GM23338 (cell line): ENCODE results near the gene PHYKPL. TPM values are rescaled to one million over a fixed set of nuclear protein-coding genes. Genes with fewer than 3 reads are reported as not detected.

ENCODE experiments used
- ATAC-seq: fragments of 200-7000 bp; cut with Tn5 transposase; 3 replicates; pipeline ENCODE4 v1.9.1; 2020
- DNase-seq: peaks from one replicate; pipeline ENCODE4 v3.0.0-alpha.2; 2015; ENCODE audit warnings: low spot score
- H2AFZ ChIP-seq: fragments of 200-600 bp; sonication (generic); 2 replicates; pipeline ENCODE4 v1.8.0; 2016; ENCODE audit warnings: antibody characterized with exemption, mild to moderate bottlenecking, moderate library complexity
- H3F3A ChIP-seq: fragments of 200-600 bp; sonication (generic); replicated peaks from 2 replicates; pipeline ENCODE4 v1.8.0; 2017; ENCODE audit warnings: antibody characterized with exemption, mixed run types, low read depth
- H3K27ac ChIP-seq: fragments of 200-600 bp; sonication (generic); 2 replicates; pipeline ENCODE4 v1.6.1; 2016; ENCODE audit warnings: low read depth
- H3K27me3 ChIP-seq: fragments of 200-600 bp; sonication (generic); 2 replicates; pipeline ENCODE4 v1.8.0; 2016; ENCODE audit warnings: mild to moderate bottlenecking, mixed run types, moderate library complexity; ENCODE audit not compliant: insufficient read depth
- H3K36me3 ChIP-seq: fragments of 200-600 bp; sonication (generic); 2 replicates; pipeline ENCODE4 v1.8.0; 2016; ENCODE audit warnings: mild to moderate bottlenecking; ENCODE audit not compliant: insufficient read depth
- H3K4me1 ChIP-seq: fragments of 200-600 bp; sonication (generic); 2 replicates; pipeline ENCODE4 v1.8.0; 2016; ENCODE audit warnings: mild to moderate bottlenecking, moderate library complexity; ENCODE audit not compliant: insufficient read depth
- H3K4me2 ChIP-seq: fragments of 200-600 bp; sonication (generic); 2 replicates; pipeline ENCODE4 v1.7.1; 2017; ENCODE audit warnings: mixed run types
- H3K4me3 ChIP-seq: fragments of 200-600 bp; sonication (generic); 2 replicates; pipeline ENCODE4 v1.6.1; 2016; ENCODE audit warnings: mixed run types
- H3K79me2 ChIP-seq: fragments of 200-600 bp; sonication (generic); replicated peaks from 2 replicates; pipeline ENCODE4 v1.8.0; 2017; ENCODE audit warnings: mild to moderate bottlenecking; ENCODE audit not compliant: insufficient read depth
- H3K9me2 ChIP-seq: fragments of 200-600 bp; sonication (generic); 2 replicates; pipeline ENCODE4 v1.8.0; 2017; ENCODE audit not compliant: insufficient read depth
- H4K20me1 ChIP-seq: fragments of 200-600 bp; sonication (generic); replicated peaks from 2 replicates; pipeline ENCODE4 v1.8.0; 2017; ENCODE audit warnings: mild to moderate bottlenecking; ENCODE audit not compliant: insufficient read depth
- H3K27ac Mint-ChIP-seq: 2 replicates; pipeline ENCODE4 v1.8.0; 2020; ENCODE audit warnings: inconsistent platforms, mild to moderate bottlenecking, moderate library complexity, mixed read lengths
- H3K27me3 Mint-ChIP-seq: 3 replicates; pipeline ENCODE4 v1.8.0; 2022; ENCODE audit warnings: low read depth, mild to moderate bottlenecking, moderate library complexity, mixed read lengths, inconsistent platforms; ENCODE audit not compliant: insufficient read depth, poor library complexity
- H3K36me3 Mint-ChIP-seq: 3 replicates; pipeline ENCODE4 v1.8.0; 2021; ENCODE audit warnings: low read depth, mild to moderate bottlenecking, inconsistent platforms, moderate library complexity, mixed read lengths
- H3K4me1 Mint-ChIP-seq: 3 replicates; pipeline ENCODE4 v1.8.0; 2020; ENCODE audit warnings: mild to moderate bottlenecking, inconsistent platforms, mixed read lengths
- H3K4me3 Mint-ChIP-seq: 3 replicates; pipeline ENCODE4 v1.8.0; 2021; ENCODE audit warnings: moderate library complexity, mild to moderate bottlenecking, inconsistent platforms, mixed read lengths
- H3K9me3 Mint-ChIP-seq: 3 replicates; pipeline ENCODE4 v1.8.0; 2020; ENCODE audit warnings: moderate library complexity, mild to moderate bottlenecking, inconsistent platforms, mixed read lengths
- CREB1 ChIP-seq: fragments of 250-450 bp; sonication (Bioruptor Pico); IDR thresholded peaks from 2 replicates; pipeline ENCODE4 v1.5.0; 2020; ENCODE audit warnings: low read depth, mild to moderate bottlenecking, moderate library complexity
- EZH2 ChIP-seq: fragments of 200-600 bp; sonication (generic); IDR thresholded peaks from one replicate; pipeline ENCODE4 v1.8.0; 2017; ENCODE audit warnings: antibody characterized with exemption, mild to moderate bottlenecking, low read depth; ENCODE audit not compliant: unreplicated experiment
- EZH2phosphoT487 ChIP-seq: fragments of 200-600 bp; sonication (generic); IDR thresholded peaks from one replicate; pipeline ENCODE4 v1.8.1; 2018; ENCODE audit warnings: antibody characterized with exemption; ENCODE audit not compliant: unreplicated experiment
- JUNB ChIP-seq: IDR thresholded peaks from one replicate; pipeline ENCODE4 v1.6.1; 2016; ENCODE audit warnings: antibody characterized with exemption; ENCODE audit not compliant: unreplicated experiment
- POLR2AphosphoS5 ChIP-seq: IDR thresholded peaks from 2 replicates; pipeline ENCODE4 v1.6.1; 2016; ENCODE audit warnings: antibody characterized with exemption, low read depth
- REST ChIP-seq: IDR thresholded peaks from one replicate; pipeline ENCODE4 v1.6.1; 2018; ENCODE audit warnings: antibody characterized with exemption; ENCODE audit not compliant: unreplicated experiment
- STAT1 ChIP-seq: IDR thresholded peaks from one replicate; pipeline ENCODE4 v1.6.1; 2016; ENCODE audit warnings: antibody characterized with exemption; ENCODE audit not compliant: unreplicated experiment
- ZNF114 ChIP-seq: fragments of 250-450 bp; sonication (Bioruptor Pico); IDR thresholded peaks from 2 replicates; pipeline ENCODE4 v1.5.0; 2020; ENCODE audit warnings: mild to moderate bottlenecking, moderate library complexity
- ZNF331 ChIP-seq: fragments of 250-450 bp; sonication (Bioruptor Pico); IDR thresholded peaks from 2 replicates; pipeline ENCODE4 v1.5.0; 2020; ENCODE audit warnings: low read depth, mild to moderate bottlenecking, moderate library complexity
- polyA plus RNA-seq: library from polyadenylated mRNA; unstranded; fragments of >200 nt; fragmentation: Nextera tagmentation; extraction: Ambion mirVana; gene quantifications from 2 replicates; pipeline ENCODE4 v1.2.1, GENCODE V29; 2016
- total RNA-seq: library from RNA; depleted of rRNA; stranded (reverse); fragments of >200 nt; shearing (Covaris generic); gene quantifications from 2 replicates; pipeline ENCODE4 v1.2.3, GENCODE V29; 2014
- TF ChIP-seq, protein P1 (sequence below): fragments of 250-450 bp; sonication (Bioruptor Pico); IDR thresholded peaks from 2 replicates; pipeline ENCODE4 v1.5.0; 2020; ENCODE audit warnings: mild to moderate bottlenecking, moderate library complexity
- TF ChIP-seq, protein P2 (sequence below), 2 experiments: fragments of 200-600 bp in 1 of 2; sonication (generic) in 1 of 2; conservative IDR thresholded peaks; 2 replicates each; pipeline versions ENCODE4 v1.5.1 to v1.6.1; 2016 to 2017; ENCODE audit warnings: antibody characterized with exemption in 2 of 2, low read depth in 2 of 2, mild to moderate bottlenecking in 2 of 2, moderate library complexity in 1 of 2

PHYKPL gene
- total and polyA plus RNA-seq, 2 experiments from 2014 or later, result 15.9 to 20.8 TPM

- Histone ChIP-seq H3F3A (peaks cover 10% of the 10 kb centered on the region), H3K4me3 (no peak overlapping the region), H3K4me1 (no peaks in the 10 kb centered on the region; the same call in 1 of the 2 replicates), H3K36me3 (no peaks in the 10 kb centered on the region), H3K79me2 (peaks cover under 1% of the 10 kb centered on the region; the same call in 1 of the 2 replicates), H2AFZ (no peak overlapping the region), H3K27ac (no peak overlapping the region), H4K20me1 (no peaks in the 10 kb centered on the region), H3K4me2 (no peak overlapping the region), H3K9me2 (no peaks in the 10 kb centered on the region), H3K27me3 (no peaks in the 10 kb centered on the region)
- TF ChIP-seq POLR2AphosphoS5, result no peak
- no peak for TF ChIP-seq EZH2
- no peak for TF ChIP-seq JUNB
- no peak for TF ChIP-seq EZH2phosphoT487
- TF ChIP-seq ZNF331 (CRISPR knock-in tag), result no peak
- TF ChIP-seq ZNF114, result no peak
- no peak for TF ChIP-seq REST
- TF ChIP-seq CREB1 (CRISPR knock-in tag), result no peak
- peaks cover 33% of the 10 kb centered on the region for H3K27me3 Mint-ChIP-seq
- no peak overlapping the region for H3K27ac Mint-ChIP-seq
- peaks cover under 1% of the 10 kb centered on the region; the same call in 2 of the 3 replicates for H3K36me3 Mint-ChIP-seq
- no peak for ATAC-seq
- H3K4me1 Mint-ChIP-seq, result peaks cover 15% of the 10 kb centered on the region
- H3K4me3 Mint-ChIP-seq, result no peak overlapping the region
- no peak for DNase-seq
- H3K9me3 Mint-ChIP-seq, result no peaks in the 10 kb centered on the region; the same call in 2 of the 3 replicates
Measured at GRCh38 chr5:178236679-178237078, 4.1 kb upstream of the PHYKPL start.

DNA sequence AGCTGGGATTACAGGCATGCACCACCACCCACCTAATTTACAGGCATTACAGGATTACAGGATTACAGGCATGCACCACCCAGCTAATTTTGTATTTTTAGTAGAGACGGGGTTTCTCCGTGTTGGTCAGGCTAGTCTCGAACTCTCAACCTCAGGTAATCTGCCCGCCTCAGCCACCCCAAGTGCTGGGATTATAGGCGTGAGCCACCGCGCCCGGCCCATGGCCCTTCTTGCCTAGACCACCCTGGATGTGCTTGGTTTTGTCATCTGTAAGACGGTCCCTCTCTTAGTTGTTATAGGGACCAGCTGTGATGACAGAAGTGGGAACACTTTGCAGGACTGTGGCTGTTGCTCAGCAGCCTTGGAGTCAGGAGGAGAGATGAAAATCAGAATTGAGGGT lies 3.5 kb upstream of the PHYKPL start:
- H3K9me3 Mint-ChIP-seq, result no peaks in the 10 kb centered on the region; the same call in 2 of the 3 replicates
- H3K79me2 ChIP-seq, result peaks cover 6% of the 10 kb centered on the region; the same call in 1 of the 2 replicates
- DNase-seq (no peak), ATAC-seq (no peak)
- no peak overlapping the region for H2AFZ ChIP-seq
- H3K27ac ChIP-seq, result no peak overlapping the region
- peaks cover 21% of the 10 kb centered on the region for H3K4me1 Mint-ChIP-seq
- H3K4me1 ChIP-seq, result peaks cover 5% of the 10 kb centered on the region; the same call in 1 of the 2 replicates
- no peaks in the 10 kb centered on the region for H4K20me1 ChIP-seq
- no peak overlapping the region for H3K4me3 Mint-ChIP-seq
- no peaks in the 10 kb centered on the region for H3K27me3 ChIP-seq
- H3K36me3 Mint-ChIP-seq, result peaks cover 6% of the 10 kb centered on the region
- H3K4me2 ChIP-seq, result no peak overlapping the region
- peaks cover 34% of the 10 kb centered on the region for H3K27me3 Mint-ChIP-seq
- no peaks in the 10 kb centered on the region for H3K9me2 ChIP-seq
- peaks cover 11% of the 10 kb centered on the region for H3F3A ChIP-seq
- H3K4me3 ChIP-seq, result no peak overlapping the region
- H3K27ac Mint-ChIP-seq, result no peak overlapping the region
- no peaks in the 10 kb centered on the region for H3K36me3 ChIP-seq
- TF ChIP-seq POLR2AphosphoS5, result no peak
- TF ChIP-seq, protein P1, sequence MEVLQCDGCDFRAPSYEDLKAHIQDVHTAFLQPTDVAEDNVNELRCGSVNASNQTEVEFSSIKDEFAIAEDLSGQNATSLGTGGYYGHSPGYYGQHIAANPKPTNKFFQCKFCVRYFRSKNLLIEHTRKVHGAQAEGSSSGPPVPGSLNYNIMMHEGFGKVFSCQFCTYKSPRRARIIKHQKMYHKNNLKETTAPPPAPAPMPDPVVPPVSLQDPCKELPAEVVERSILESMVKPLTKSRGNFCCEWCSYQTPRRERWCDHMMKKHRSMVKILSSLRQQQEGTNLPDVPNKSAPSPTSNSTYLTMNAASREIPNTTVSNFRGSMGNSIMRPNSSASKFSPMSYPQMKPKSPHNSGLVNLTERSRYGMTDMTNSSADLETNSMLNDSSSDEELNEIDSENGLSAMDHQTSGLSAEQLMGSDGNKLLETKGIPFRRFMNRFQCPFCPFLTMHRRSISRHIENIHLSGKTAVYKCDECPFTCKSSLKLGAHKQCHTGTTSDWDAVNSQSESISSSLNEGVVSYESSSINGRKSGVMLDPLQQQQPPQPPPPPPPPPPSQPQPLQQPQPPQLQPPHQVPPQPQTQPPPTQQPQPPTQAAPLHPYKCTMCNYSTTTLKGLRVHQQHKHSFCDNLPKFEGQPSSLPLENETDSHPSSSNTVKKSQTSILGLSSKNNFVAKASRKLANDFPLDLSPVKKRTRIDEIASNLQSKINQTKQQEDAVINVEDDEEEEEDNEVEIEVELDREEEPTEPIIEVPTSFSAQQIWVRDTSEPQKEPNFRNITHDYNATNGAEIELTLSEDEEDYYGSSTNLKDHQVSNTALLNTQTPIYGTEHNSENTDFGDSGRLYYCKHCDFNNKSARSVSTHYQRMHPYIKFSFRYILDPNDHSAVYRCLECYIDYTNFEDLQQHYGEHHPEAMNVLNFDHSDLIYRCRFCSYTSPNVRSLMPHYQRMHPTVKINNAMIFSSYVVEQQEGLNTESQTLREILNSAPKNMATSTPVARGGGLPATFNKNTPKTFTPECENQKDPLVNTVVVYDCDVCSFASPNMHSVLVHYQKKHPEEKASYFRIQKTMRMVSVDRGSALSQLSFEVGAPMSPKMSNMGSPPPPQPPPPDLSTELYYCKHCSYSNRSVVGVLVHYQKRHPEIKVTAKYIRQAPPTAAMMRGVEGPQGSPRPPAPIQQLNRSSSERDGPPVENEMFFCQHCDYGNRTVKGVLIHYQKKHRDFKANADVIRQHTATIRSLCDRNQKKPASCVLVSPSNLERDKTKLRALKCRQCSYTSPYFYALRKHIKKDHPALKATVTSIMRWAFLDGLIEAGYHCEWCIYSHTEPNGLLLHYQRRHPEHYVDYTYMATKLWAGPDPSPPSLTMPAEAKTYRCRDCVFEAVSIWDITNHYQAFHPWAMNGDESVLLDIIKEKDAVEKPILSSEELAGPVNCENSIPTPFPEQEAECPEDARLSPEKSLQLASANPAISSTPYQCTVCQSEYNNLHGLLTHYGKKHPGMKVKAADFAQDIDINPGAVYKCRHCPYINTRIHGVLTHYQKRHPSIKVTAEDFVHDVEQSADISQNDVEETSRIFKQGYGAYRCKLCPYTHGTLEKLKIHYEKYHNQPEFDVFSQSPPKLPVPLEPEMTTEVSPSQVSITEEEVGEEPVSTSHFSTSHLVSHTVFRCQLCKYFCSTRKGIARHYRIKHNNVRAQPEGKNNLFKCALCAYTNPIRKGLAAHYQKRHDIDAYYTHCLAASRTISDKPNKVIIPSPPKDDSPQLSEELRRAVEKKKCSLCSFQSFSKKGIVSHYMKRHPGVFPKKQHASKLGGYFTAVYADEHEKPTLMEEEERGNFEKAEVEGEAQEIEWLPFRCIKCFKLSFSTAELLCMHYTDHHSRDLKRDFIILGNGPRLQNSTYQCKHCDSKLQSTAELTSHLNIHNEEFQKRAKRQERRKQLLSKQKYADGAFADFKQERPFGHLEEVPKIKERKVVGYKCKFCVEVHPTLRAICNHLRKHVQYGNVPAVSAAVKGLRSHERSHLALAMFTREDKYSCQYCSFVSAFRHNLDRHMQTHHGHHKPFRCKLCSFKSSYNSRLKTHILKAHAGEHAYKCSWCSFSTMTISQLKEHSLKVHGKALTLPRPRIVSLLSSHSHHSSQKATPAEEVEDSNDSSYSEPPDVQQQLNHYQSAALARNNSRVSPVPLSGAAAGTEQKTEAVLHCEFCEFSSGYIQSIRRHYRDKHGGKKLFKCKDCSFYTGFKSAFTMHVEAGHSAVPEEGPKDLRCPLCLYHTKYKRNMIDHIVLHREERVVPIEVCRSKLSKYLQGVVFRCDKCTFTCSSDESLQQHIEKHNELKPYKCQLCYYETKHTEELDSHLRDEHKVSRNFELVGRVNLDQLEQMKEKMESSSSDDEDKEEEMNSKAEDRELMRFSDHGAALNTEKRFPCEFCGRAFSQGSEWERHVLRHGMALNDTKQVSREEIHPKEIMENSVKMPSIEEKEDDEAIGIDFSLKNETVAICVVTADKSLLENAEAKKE (CRISPR knock-in tag), result no peak
- no peak for TF ChIP-seq ZNF114
- TF ChIP-seq, protein P2, sequence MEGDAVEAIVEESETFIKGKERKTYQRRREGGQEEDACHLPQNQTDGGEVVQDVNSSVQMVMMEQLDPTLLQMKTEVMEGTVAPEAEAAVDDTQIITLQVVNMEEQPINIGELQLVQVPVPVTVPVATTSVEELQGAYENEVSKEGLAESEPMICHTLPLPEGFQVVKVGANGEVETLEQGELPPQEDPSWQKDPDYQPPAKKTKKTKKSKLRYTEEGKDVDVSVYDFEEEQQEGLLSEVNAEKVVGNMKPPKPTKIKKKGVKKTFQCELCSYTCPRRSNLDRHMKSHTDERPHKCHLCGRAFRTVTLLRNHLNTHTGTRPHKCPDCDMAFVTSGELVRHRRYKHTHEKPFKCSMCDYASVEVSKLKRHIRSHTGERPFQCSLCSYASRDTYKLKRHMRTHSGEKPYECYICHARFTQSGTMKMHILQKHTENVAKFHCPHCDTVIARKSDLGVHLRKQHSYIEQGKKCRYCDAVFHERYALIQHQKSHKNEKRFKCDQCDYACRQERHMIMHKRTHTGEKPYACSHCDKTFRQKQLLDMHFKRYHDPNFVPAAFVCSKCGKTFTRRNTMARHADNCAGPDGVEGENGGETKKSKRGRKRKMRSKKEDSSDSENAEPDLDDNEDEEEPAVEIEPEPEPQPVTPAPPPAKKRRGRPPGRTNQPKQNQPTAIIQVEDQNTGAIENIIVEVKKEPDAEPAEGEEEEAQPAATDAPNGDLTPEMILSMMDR (conservative IDR thresholded peaks at IDR 0.05; ENCODE audit: low read depth in 2 of 2), result no peak
- TF ChIP-seq EZH2phosphoT487, result no peak
- no peak for TF ChIP-seq CREB1 (CRISPR knock-in tag)
- TF ChIP-seq STAT1, result no peak
